ENCODE results near the gene SLC29A1. TPM values are rescaled to one million over a fixed set of nuclear protein-coding genes. Genes with fewer than 3 reads are reported as not detected.

SLC29A1 gene
- total and polyA plus RNA-seq, 5 donors = 63.2 to 177 (median 138) TPM

GRCh38 chr6:44278774-44279697, 55.6 kb downstream of the SLC29A1 start:
- DNase-seq = no peak
- Histone ChIP-seq H3K9me3 (ENCODE audit: control insufficient read depth, low read length) (no peaks in the 10 kb centered on the region), H3K27ac (ENCODE audit: low read length) (no peak overlapping the region), H3K4me3 (ENCODE audit: low read length) (no peak overlapping the region), H3K4me1 (ENCODE audit: control insufficient read depth, insufficient read depth, low read length) (no peaks in the 10 kb centered on the region), H3K27me3 (ENCODE audit: control insufficient read depth, insufficient read depth) (no peaks in the 10 kb centered on the region)
- intact Hi-C loops (cut with DNase I) = loop anchor here in 1 of 4 donors (10.0 kb wide), 1 partner anchor 56 kb away; no protein-coding TSS in a partner anchor
- WGBS = 64% methylated on average over 9 of the region's 9 CpGs
- no peak for ATAC-seq

Other genes starting within 250 kb of the SLC29A1 start
- gene MRPL14, start 96.1 kb upstream of the SLC29A1 start, total RNA-seq = 10 to 100 TPM; 31.0 to 38.1 (median 36.6) TPM
- gene MRPL14, start 96.1 kb upstream of the SLC29A1 start, polyA plus RNA-seq = 44.7 TPM
- gene TMEM63B, start 96.0 kb upstream of the SLC29A1 start, total RNA-seq = 10 to 100 TPM; 41.4 to 44.8 (median 43.4) TPM
- gene TMEM63B, start 96.0 kb upstream of the SLC29A1 start, polyA plus RNA-seq = 27.7 TPM
- under 1 TPM in 1 of 4 donors, not detected in 3; 0.38 TPM for gene CAPN11, start 64.8 kb upstream of the SLC29A1 start, total RNA-seq
- 0.27 TPM for gene CAPN11, start 64.8 kb upstream of the SLC29A1 start, polyA plus RNA-seq
- 1 to 10 TPM in 1 of 4 donors, under 1 TPM in 3; 0.54 to 2.3 (median 0.77) TPM for gene MYMX, start 6.7 kb upstream of the SLC29A1 start, total RNA-seq
- gene MYMX, start 6.7 kb upstream of the SLC29A1 start, polyA plus RNA-seq = 0.88 TPM
- 100 to 1,000 TPM; 677 to 993 (median 871) TPM for gene HSP90AB1, start 23.5 kb downstream of the SLC29A1 start, total RNA-seq
- gene HSP90AB1, start 23.5 kb downstream of the SLC29A1 start, polyA plus RNA-seq = 586 TPM
- 10 to 100 TPM; 21.0 to 25.2 (median 23.0) TPM for gene SLC35B2, start 33.9 kb downstream of the SLC29A1 start, total RNA-seq
- 15.8 TPM for gene SLC35B2, start 33.9 kb downstream of the SLC29A1 start, polyA plus RNA-seq
- gene NFKBIE, start 42.0 kb downstream of the SLC29A1 start, total RNA-seq = 1 to 10 TPM; 3.7 to 5.5 (median 4.3) TPM
- gene NFKBIE, start 42.0 kb downstream of the SLC29A1 start, polyA plus RNA-seq = 2.6 TPM
- gene TMEM151B, start 46.9 kb downstream of the SLC29A1 start, total RNA-seq = 1 to 10 TPM in 1 of 4 donors, under 1 TPM in 1, not detected in 2; 0.26 to 1.1 TPM
- 0.88 TPM for gene TMEM151B, start 46.9 kb downstream of the SLC29A1 start, polyA plus RNA-seq
- gene AARS2, start 89.8 kb downstream of the SLC29A1 start, total RNA-seq = 10 to 100 TPM in 2 of 4 donors, 1 to 10 TPM in 2; 6.8 to 12.2 (median 9.3) TPM
- gene AARS2, start 89.8 kb downstream of the SLC29A1 start, polyA plus RNA-seq = 4.5 TPM
- not detected for gene SPATS1, start 119.1 kb downstream of the SLC29A1 start, total RNA-seq
- gene SPATS1, start 119.1 kb downstream of the SLC29A1 start, polyA plus RNA-seq = not detected
- gene CDC5L, start 164.1 kb downstream of the SLC29A1 start, total RNA-seq = 10 to 100 TPM; 18.1 to 20.2 (median 19.7) TPM
- gene CDC5L, start 164.1 kb downstream of the SLC29A1 start, polyA plus RNA-seq = 9.9 TPM

All from right cardiac atrium (tissue), 5 donors.